H9 (cell line): ENCODE data around the gene DFFB. TPM values are rescaled to one million over a fixed set of nuclear protein-coding genes. Genes with fewer than 3 reads are reported as not detected.

ENCODE experiments used
- DNase-seq: peaks from one replicate; pipeline ENCODE4 v3.0.0-alpha.2; 2017
- H2AFZ ChIP-seq: one replicate; pipeline ENCODE4 v1.6.1; 2013; ENCODE audit warnings: mild to moderate bottlenecking, low read length, control low read depth, moderate library complexity
- H2AK5ac ChIP-seq: 2 replicates; pipeline ENCODE4 v1.6.1; 2013; ENCODE audit warnings: low read length, control low read depth, mixed read lengths; ENCODE audit not compliant: insufficient read length
- H2BK120ac ChIP-seq: one replicate; pipeline ENCODE4 v1.6.1; 2013; ENCODE audit warnings: low read depth, mild to moderate bottlenecking, low read length, control low read depth, inconsistent platforms; ENCODE audit not compliant: poor library complexity, severe bottlenecking
- H2BK12ac ChIP-seq: 2 replicates; pipeline ENCODE4 v1.6.1; 2013; ENCODE audit warnings: low read length, control low read depth, mixed read lengths, low read depth; ENCODE audit not compliant: insufficient read length
- H2BK15ac ChIP-seq: 2 replicates; pipeline ENCODE4 v1.6.1; 2013; ENCODE audit warnings: low read depth, low read length, control low read depth
- H2BK20ac ChIP-seq: one replicate; pipeline ENCODE4 v1.6.1; 2013; ENCODE audit warnings: low read depth, mild to moderate bottlenecking, low read length, control low read depth, inconsistent platforms; ENCODE audit not compliant: poor library complexity, severe bottlenecking
- H2BK5ac ChIP-seq: 2 replicates; pipeline ENCODE4 v1.6.1; 2013; ENCODE audit warnings: low read length, control low read depth, mixed read lengths; ENCODE audit not compliant: insufficient read length
- H3K14ac ChIP-seq: 2 replicates; pipeline ENCODE4 v1.6.1; 2013; ENCODE audit warnings: low read length, control low read depth; ENCODE audit not compliant: insufficient read depth
- H3K18ac ChIP-seq: 2 replicates; pipeline ENCODE4 v1.6.1; 2013; ENCODE audit warnings: low read depth, mild to moderate bottlenecking, mixed read lengths, low read length, control low read depth; ENCODE audit not compliant: insufficient read length
- H3K23ac ChIP-seq: 2 replicates; pipeline ENCODE4 v1.6.1; 2013; ENCODE audit warnings: low read length, control low read depth, mixed read lengths, low read depth; ENCODE audit not compliant: insufficient read length
- H3K23me2 ChIP-seq: 2 replicates; pipeline ENCODE4 v1.6.1; 2013; ENCODE audit warnings: low read depth, mild to moderate bottlenecking, mixed read lengths, low read length, control low read depth; ENCODE audit not compliant: insufficient read length, poor library complexity, severe bottlenecking
- H3K27ac ChIP-seq: 2 replicates; pipeline ENCODE4 v1.5.1; 2013; ENCODE audit warnings: low read length, control low read depth, mixed read lengths, low read depth; ENCODE audit not compliant: insufficient read length
- H3K27me3 ChIP-seq: 2 replicates; pipeline ENCODE4 v1.6.1; 2013; ENCODE audit warnings: low read length, control low read depth, inconsistent platforms; ENCODE audit not compliant: insufficient read depth
- H3K4ac ChIP-seq: 2 replicates; pipeline ENCODE4 v1.6.1; 2013; ENCODE audit warnings: low read depth, mild to moderate bottlenecking, control low read depth, inconsistent platforms, low read length, moderate library complexity
- H3K4me1 ChIP-seq: 2 replicates; pipeline ENCODE4 v1.6.1; 2013; ENCODE audit warnings: low read length, control low read depth, inconsistent platforms; ENCODE audit not compliant: insufficient read depth
- H3K4me2 ChIP-seq: 2 replicates; pipeline ENCODE4 v1.6.1; 2013; ENCODE audit warnings: low read length, control low read depth, mixed read lengths; ENCODE audit not compliant: insufficient read length, insufficient read depth
- H3K56ac ChIP-seq: 2 replicates; pipeline ENCODE4 v1.6.1; 2013; ENCODE audit warnings: low read depth, mild to moderate bottlenecking, mixed read lengths, low read length, control low read depth; ENCODE audit not compliant: insufficient read length
- H3K79me1 ChIP-seq: 2 replicates; pipeline ENCODE4 v1.6.1; 2013; ENCODE audit warnings: low read depth, mild to moderate bottlenecking, moderate library complexity, low read length, control low read depth, inconsistent platforms; ENCODE audit not compliant: insufficient read depth, poor library complexity, severe bottlenecking
- H3K79me2 ChIP-seq: 2 replicates; pipeline ENCODE4 v1.6.1; 2013; ENCODE audit warnings: low read length, control low read depth, inconsistent platforms; ENCODE audit not compliant: insufficient read depth
- H3K9ac ChIP-seq: 2 replicates; pipeline ENCODE4 v1.6.1; 2013; ENCODE audit warnings: low read length, control low read depth, mixed read lengths; ENCODE audit not compliant: insufficient read length; ENCODE audit errors: extremely low read depth
- H3K9me3 ChIP-seq: one replicate; pipeline ENCODE4 v1.6.1; 2013; ENCODE audit warnings: low read depth, low read length, inconsistent platforms; ENCODE audit not compliant: control insufficient read depth
- H3T11ph ChIP-seq: one replicate; pipeline ENCODE4 v1.6.1; 2013; ENCODE audit warnings: mild to moderate bottlenecking, low read length, control low read depth, inconsistent platforms
- H4K20me1 ChIP-seq: one replicate; pipeline ENCODE4 v1.6.1; 2013; ENCODE audit not compliant: control insufficient read depth, insufficient read length, insufficient read depth
- H4K5ac ChIP-seq: 2 replicates; pipeline ENCODE4 v1.6.1; 2013; ENCODE audit warnings: low read depth, mild to moderate bottlenecking, mixed read lengths, low read length, control low read depth; ENCODE audit not compliant: insufficient read length
- H4K8ac ChIP-seq: replicated peaks from 2 replicates; pipeline ENCODE4 v1.6.1; 2013; ENCODE audit warnings: low read length, control low read depth, mixed read lengths, low read depth; ENCODE audit not compliant: insufficient read length
- H4K91ac ChIP-seq: 2 replicates; pipeline ENCODE4 v1.6.1; 2013; ENCODE audit warnings: low read depth, mild to moderate bottlenecking, moderate library complexity, mixed read lengths, low read length, control low read depth; ENCODE audit not compliant: insufficient read length
- H3K27ac Mint-ChIP-seq, 3 experiments: 2 replicates in 2 of 3; 3 replicates in 1 of 3; pipeline ENCODE4 v1.8.0; 2020 to 2021; ENCODE audit warnings: mixed read lengths in 3 of 3, mild to moderate bottlenecking in 1 of 3, moderate library complexity in 1 of 3
- H3K27me3 Mint-ChIP-seq: 2 replicates; pipeline ENCODE4 v1.8.0; 2021; ENCODE audit warnings: low read depth, mild to moderate bottlenecking, moderate library complexity, mixed read lengths
- H3K36me3 Mint-ChIP-seq, 3 experiments: 2 replicates in 2 of 3; 3 replicates in 1 of 3; pipeline ENCODE4 v1.8.0; 2020 to 2021; ENCODE audit warnings: low read depth in 3 of 3, mixed read lengths in 3 of 3; ENCODE audit not compliant: insufficient read depth in 1 of 3
- H3K4me1 Mint-ChIP-seq, 2 experiments: 2 replicates each; pipeline ENCODE4 v1.8.0; 2020; ENCODE audit warnings: mixed read lengths in 2 of 2
- H3K4me3 Mint-ChIP-seq, 2 experiments: 2 replicates in 1 of 2; 3 replicates in 1 of 2; pipeline ENCODE4 v1.8.0; 2020 to 2021; ENCODE audit warnings: mild to moderate bottlenecking in 2 of 2, mixed read lengths in 2 of 2, moderate library complexity in 1 of 2
- H3K9me3 Mint-ChIP-seq, 2 experiments: 2 replicates in 1 of 2; 3 replicates in 1 of 2; pipeline ENCODE4 v1.8.0; 2020; ENCODE audit warnings: mild to moderate bottlenecking in 2 of 2, mixed read lengths in 2 of 2, moderate library complexity in 1 of 2
- CTCF ChIP-seq: fragments of 200-600 bp; sonication (generic); conservative IDR thresholded peaks from 3 replicates; pipeline ENCODE4 v1.8.0; 2021; ENCODE audit warnings: antibody characterized with exemption, mild to moderate bottlenecking
- WGBS: extraction: QIAGEN DNeasy Blood & Tissue Kit; methylation state at CpG from one replicate; pipeline ENCODE4 v1.1.7; 2013; ENCODE audit warnings: missing lambda C conversion rate, low lambda C conversion rate, mixed read lengths; ENCODE audit not compliant: insufficient read length; ENCODE audit errors: extremely low coverage; 5-methylcytosine and 5-hydroxymethylcytosine counted together
- total RNA-seq: library from RNA; stranded (reverse); gene quantifications from 2 replicates; pipeline ENCODE4 v1.2.1, GENCODE V29; 2021

DFFB gene
- total RNA-seq, 1 experiment from 2014 or later, result 9.7 TPM

DNA sequence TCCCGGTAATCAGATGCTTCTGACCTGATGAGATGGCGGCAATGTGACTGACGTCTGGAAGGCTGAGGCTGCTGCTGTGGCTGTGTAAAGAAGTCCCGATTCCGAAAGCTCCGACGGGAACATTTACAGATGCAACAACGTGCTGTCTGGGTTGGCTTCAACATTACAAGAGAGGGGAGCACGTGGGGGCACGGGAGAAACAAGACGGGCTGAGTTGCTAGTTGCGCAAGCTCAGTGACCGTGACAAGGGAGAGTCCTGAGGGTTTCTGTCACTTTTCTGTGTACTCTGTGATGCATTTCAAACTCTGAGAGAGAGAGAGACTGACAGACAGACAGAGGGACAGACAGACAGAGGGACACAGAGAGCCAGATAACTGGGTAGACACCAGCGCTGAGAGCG, 35.4 kb upstream of the DFFB start:
- no peak overlapping the region for H2BK12ac ChIP-seq
- no peak overlapping the region for H3K18ac ChIP-seq
- no peak overlapping the region for H4K91ac ChIP-seq
- H3K9me3 Mint-ChIP-seq, result no peaks in the 10 kb centered on the region
- no peak overlapping the region for H3K4ac ChIP-seq
- H4K5ac ChIP-seq, result no peak overlapping the region
- H2AFZ ChIP-seq, result no peak overlapping the region
- H3K4me1 ChIP-seq, result no peaks in the 10 kb centered on the region
- no peak overlapping the region for H3K23ac ChIP-seq
- no peak overlapping the region for H4K8ac ChIP-seq
- H3K14ac ChIP-seq, result no peak overlapping the region
- H3K27me3 Mint-ChIP-seq, result no peaks in the 10 kb centered on the region; the same call in 1 of the 2 replicates
- H2BK20ac ChIP-seq, result no peak overlapping the region
- no peak overlapping the region for H2AK5ac ChIP-seq
- peaks cover 8 to 36% (median 19%) of the 10 kb centered on the region in 3 experiments; a peak in 6 of 7 replicates for H3K36me3 Mint-ChIP-seq
- no peak overlapping the region for H2BK5ac ChIP-seq
- peak overlapping the region; percentile 33 to 71 (median 66); a peak in 5 of 7 replicates for H3K27ac Mint-ChIP-seq
- H3K9me3 ChIP-seq, result no peaks in the 10 kb centered on the region
- H3K23me2 ChIP-seq, result no peaks in the 10 kb centered on the region
- no peak overlapping the region for H3K4me2 ChIP-seq
- H3K9ac ChIP-seq, result no peak overlapping the region
- H3K4me1 Mint-ChIP-seq, result 0 out of 4 replicates have a peak, but pooled peaks cover 0 to 2% of the 10 kb centered on the region in 2 experiments
- H3K79me1 ChIP-seq, result no peaks in the 10 kb centered on the region
- no peaks in the 10 kb centered on the region for H3K79me2 ChIP-seq
- WGBS, result no CpG with 5 or more reads among the region's 15 CpGs
- no peak overlapping the region for H2BK15ac ChIP-seq
- no peak overlapping the region for H2BK120ac ChIP-seq
- no peak overlapping the region for H3K27ac ChIP-seq
- TF ChIP-seq CTCF, result no peak
- H3K56ac ChIP-seq, result no peak overlapping the region
- no peak overlapping the region for H3K4me3 Mint-ChIP-seq
- H3T11ph ChIP-seq, result no peak overlapping the region
- H4K20me1 ChIP-seq, result no peaks in the 10 kb centered on the region
- H3K27me3 ChIP-seq, result no peaks in the 10 kb centered on the region
- DNase-seq, result no peak
